H1 (cell line): ENCODE data around the gene PAIP1. TPM values are rescaled to one million over a fixed set of nuclear protein-coding genes. Genes with fewer than 3 reads are reported as not detected.

ENCODE experiments used
- CTCF ChIA-PET: fragments of 300-600 bp; sonication (Branson Sonifier 250); formaldehyde crosslinking; loops from one replicate; lab custom pipeline; 2021; ENCODE audit not compliant: partially characterized antibody; lab: Charles Lee
- POLR2A ChIA-PET: fragments of 300-600 bp; sonication (Branson Sonifier 250); formaldehyde crosslinking; loops from one replicate; lab custom pipeline; 2021; ENCODE audit warnings: inconsistent platforms; ENCODE audit not compliant: partially characterized antibody; lab: Charles Lee
- DNase-seq, 2 experiments: peaks; one replicate each; pipeline versions ENCODE4 v3.0.0 to v3.0.0-alpha.2; 2010 to 2022; ENCODE audit warnings: low spot score in 2 of 2, low read depth in 1 of 2, mixed read lengths in 1 of 2
- FAIRE-seq: peaks from 2 replicates; lab custom pipeline; 2011; peaks lifted over from hg19 to GRCh38; lab: Jason Lieb, UNC
- H2AFZ ChIP-seq: 2 replicates; pipeline ENCODE4 v1.8.1; 2012; ENCODE audit warnings: low read length, inconsistent platforms
- H2AK5ac ChIP-seq: 2 replicates; pipeline ENCODE4 v1.6.1; 2013; ENCODE audit warnings: low read depth, low read length
- H2BK120ac ChIP-seq: replicated peaks from 2 replicates; pipeline ENCODE3; 2013; ENCODE audit warnings: low read depth, low read length, inconsistent platforms
- H2BK12ac ChIP-seq: 2 replicates; pipeline ENCODE4 v1.6.1; 2013; ENCODE audit warnings: low read depth, low read length
- H2BK15ac ChIP-seq: 2 replicates; pipeline ENCODE4 v1.6.1; 2013; ENCODE audit warnings: low read length
- H2BK20ac ChIP-seq: 2 replicates; pipeline ENCODE4 v1.6.1; 2013; ENCODE audit warnings: low read length
- H2BK5ac ChIP-seq: 2 replicates; pipeline ENCODE4 v1.6.1; 2013; ENCODE audit warnings: low read depth, low read length
- H3K14ac ChIP-seq: 2 replicates; pipeline ENCODE4 v1.6.1; 2013; ENCODE audit warnings: inconsistent platforms; ENCODE audit not compliant: insufficient read length
- H3K18ac ChIP-seq: 2 replicates; pipeline ENCODE4 v1.6.1; 2013; ENCODE audit warnings: low read length; ENCODE audit errors: extremely low read depth
- H3K23ac ChIP-seq: 2 replicates; pipeline ENCODE4 v1.6.1; 2013; ENCODE audit warnings: inconsistent platforms; ENCODE audit not compliant: insufficient read length
- H3K23me2 ChIP-seq: 2 replicates; pipeline ENCODE4 v1.6.1; 2013; ENCODE audit warnings: low read depth, low read length
- H3K27ac ChIP-seq: 2 replicates; pipeline ENCODE4 v1.6.1; 2011; ENCODE audit warnings: low read depth, low read length, inconsistent platforms
- H3K27me3 ChIP-seq, 4 experiments: replicated peaks in 1 of 4; 1 replicate in 1 of 4; 2 replicates in 3 of 4; pipeline versions ENCODE4 v1.6.1 to v1.8.1; 2011 to 2013; ENCODE audit warnings: low read length in 3 of 4, mild to moderate bottlenecking in 3 of 4, inconsistent platforms in 2 of 4, mixed read lengths in 2 of 4, moderate library complexity in 1 of 4; ENCODE audit not compliant: control insufficient read depth in 3 of 4, insufficient read depth in 3 of 4; ENCODE audit errors: extremely low read depth in 1 of 4
- H3K36me3 ChIP-seq, 4 experiments: 2 replicates each; pipeline versions ENCODE4 v1.6.1 to v1.8.1; 2011 to 2013; ENCODE audit warnings: mild to moderate bottlenecking in 4 of 4, low read length in 3 of 4, moderate library complexity in 2 of 4, control low read depth in 1 of 4, inconsistent platforms in 1 of 4; ENCODE audit not compliant: insufficient read depth in 4 of 4, control insufficient read depth in 2 of 4
- H3K4ac ChIP-seq: replicated peaks from 2 replicates; pipeline ENCODE3; 2013; ENCODE audit warnings: low read length, low read depth, mixed read lengths, inconsistent platforms; ENCODE audit not compliant: insufficient read length
- H3K4me1 ChIP-seq, 4 experiments: replicated peaks in 1 of 4; 1 replicate in 1 of 4; 2 replicates in 3 of 4; pipeline versions ENCODE4 v1.6.1 to v1.8.1; 2011 to 2013; ENCODE audit warnings: low read length in 3 of 4, inconsistent platforms in 2 of 4, mixed read lengths in 1 of 4; ENCODE audit not compliant: insufficient read depth in 4 of 4, control insufficient read depth in 3 of 4
- H3K4me2 ChIP-seq, 2 experiments: 2 replicates each; pipeline versions ENCODE4 v1.6.1 to v1.8.1; 2011 to 2013; ENCODE audit warnings: low read depth in 2 of 2, low read length in 2 of 2, control low read depth in 1 of 2, inconsistent platforms in 1 of 2, mild to moderate bottlenecking in 1 of 2; ENCODE audit not compliant: insufficient read depth in 1 of 2
- H3K4me3 ChIP-seq, 4 experiments: fragments of 200-600, 300-600 bp in 1 of 4; sonication (generic), shearing (Covaris generic), sonication (Bioruptor Twin) in 1 of 4; 2 replicates each; pipeline versions ENCODE4 v1.5.1 to v1.8.1; 2011 to 2016; ENCODE audit warnings: low read length in 4 of 4, low read depth in 3 of 4, control low read depth in 2 of 4, inconsistent platforms in 2 of 4, mild to moderate bottlenecking in 2 of 4, mixed read lengths in 1 of 4, moderate library complexity in 1 of 4; ENCODE audit not compliant: insufficient read depth in 2 of 4; ENCODE audit errors: extremely low read depth in 1 of 4
- H3K56ac ChIP-seq: replicated peaks from 2 replicates; pipeline ENCODE3; 2013; ENCODE audit warnings: low read depth, mild to moderate bottlenecking, mixed read lengths, low read length, inconsistent platforms; ENCODE audit not compliant: insufficient read length
- H3K79me1 ChIP-seq: 2 replicates; pipeline ENCODE4 v1.6.1; 2013; ENCODE audit warnings: low read depth, low read length, control low read depth
- H3K79me2 ChIP-seq, 2 experiments: 2 replicates each; pipeline versions ENCODE4 v1.6.1 to v1.8.1; 2012 to 2013; ENCODE audit warnings: low read length in 2 of 2, mild to moderate bottlenecking in 2 of 2, inconsistent platforms in 1 of 2; ENCODE audit not compliant: insufficient read depth in 2 of 2, control insufficient read depth in 1 of 2
- H3K9ac ChIP-seq, 4 experiments: replicated peaks in 1 of 4; 1 replicate in 1 of 4; 2 replicates in 3 of 4; pipeline versions ENCODE4 v1.6.1 to v1.8.1; 2011 to 2013; ENCODE audit warnings: low read depth in 3 of 4, low read length in 3 of 4, control low read depth in 2 of 4, mild to moderate bottlenecking in 2 of 4, moderate library complexity in 2 of 4, inconsistent platforms in 1 of 4; ENCODE audit errors: extremely low read depth in 1 of 4
- H3K9me3 ChIP-seq, 2 experiments: 2 replicates each; pipeline versions ENCODE4 v1.6.1 to v1.8.1; 2012 to 2013; ENCODE audit warnings: mild to moderate bottlenecking in 2 of 2, moderate library complexity in 2 of 2, control low read depth in 1 of 2, inconsistent platforms in 1 of 2, low read depth in 1 of 2, low read length in 1 of 2, mixed read lengths in 1 of 2; ENCODE audit not compliant: insufficient read depth in 2 of 2
- H4K20me1 ChIP-seq, 2 experiments: replicated peaks in 1 of 2; 2 replicates each; pipeline versions ENCODE3 to v1.8.1; 2011 to 2013; ENCODE audit warnings: inconsistent platforms in 2 of 2, low read length in 2 of 2, mild to moderate bottlenecking in 1 of 2; ENCODE audit not compliant: insufficient read depth in 2 of 2, control insufficient read depth in 1 of 2
- H4K5ac ChIP-seq: 2 replicates; pipeline ENCODE4 v1.6.1; 2013; ENCODE audit warnings: low read length, low read depth, mixed read lengths, inconsistent platforms; ENCODE audit not compliant: insufficient read length
- H4K8ac ChIP-seq: 2 replicates; pipeline ENCODE4 v1.8.0; 2013; ENCODE audit warnings: mild to moderate bottlenecking, moderate library complexity, low read length, inconsistent platforms; ENCODE audit not compliant: insufficient read depth; ENCODE audit errors: extremely low read depth
- H4K91ac ChIP-seq: replicated peaks from 2 replicates; pipeline ENCODE3; 2013; ENCODE audit warnings: low read length, mixed read lengths, inconsistent platforms; ENCODE audit not compliant: insufficient read length
- CTBP2 ChIP-seq: IDR thresholded peaks from 2 replicates; pipeline ENCODE4 v1.7.0; 2011; ENCODE audit warnings: borderline replicate concordance, mild to moderate bottlenecking, moderate library complexity, mixed read lengths, low read length; ENCODE audit not compliant: insufficient read depth, insufficient read length
- EGR1 ChIP-seq: IDR thresholded peaks from 2 replicates; pipeline ENCODE4 v1.6.1; 2011; ENCODE audit warnings: low read depth, low read length, borderline replicate concordance
- GABPA ChIP-seq: IDR thresholded peaks from 2 replicates; pipeline ENCODE4 v1.6.1; 2011; ENCODE audit warnings: mild to moderate bottlenecking, low read length, moderate library complexity, borderline replicate concordance; ENCODE audit not compliant: insufficient read depth
- JUN ChIP-seq: IDR thresholded peaks from 2 replicates; pipeline ENCODE4 v1.6.1; 2011; ENCODE audit warnings: low read depth, mild to moderate bottlenecking, improper control_type of control experiment, low read length
- KDM1A ChIP-seq: fragments of 200-600, 300-600 bp; sonication (generic); IDR thresholded peaks from 2 replicates; pipeline ENCODE4 v1.7.1; 2016; ENCODE audit warnings: mild to moderate bottlenecking, low read length, borderline replicate concordance
- KDM5A ChIP-seq: fragments of 200-600 bp; IDR thresholded peaks from 2 replicates; pipeline ENCODE4 v1.7.1; 2012; ENCODE audit warnings: mild to moderate bottlenecking, low read length, inconsistent platforms, mixed read lengths
- RAD21 ChIP-seq, 2 experiments: IDR thresholded peaks in 1 of 2; conservative IDR thresholded peaks in 1 of 2; 2 replicates each; pipeline ENCODE4 v1.6.1; 2011; ENCODE audit warnings: low read depth in 2 of 2, low read length in 2 of 2, improper control_type of control experiment in 1 of 2, inconsistent platforms in 1 of 2, mild to moderate bottlenecking in 1 of 2, moderate library complexity in 1 of 2
- RBBP5 ChIP-seq: IDR thresholded peaks from 2 replicates; pipeline ENCODE4 v1.7.1; 2012; ENCODE audit warnings: low read depth, mild to moderate bottlenecking, inconsistent platforms, low read length, moderate library complexity, borderline replicate concordance
- TCF12 ChIP-seq: IDR thresholded peaks from 2 replicates; pipeline ENCODE4 v1.6.1; 2011; ENCODE audit warnings: low read depth, mild to moderate bottlenecking, low read length
- WGBS, 2 experiments: shearing (Covaris generic) in 1 of 2; methylation state at CpG; one replicate each; pipeline versions ENCODE4 v1.1.6 to v1.1.7; 2013 to 2015; ENCODE audit warnings: low lambda C conversion rate in 2 of 2, mixed read lengths in 2 of 2, inconsistent platforms in 1 of 2, low coverage in 1 of 2, missing lambda C conversion rate in 1 of 2; ENCODE audit not compliant: insufficient replicate concordance in 2 of 2, insufficient coverage in 1 of 2, insufficient read length in 1 of 2; ENCODE audit errors: extremely low coverage in 1 of 2, missing lambda C conversion rate in 1 of 2; 5-methylcytosine and 5-hydroxymethylcytosine counted together
- polyA plus RNA-seq, 7 experiments: library from polyadenylated mRNA; depleted of rRNA in 3 of 7; stranded (reverse) in 5 of 7; unstranded in 2 of 7; fragments of >200 nt in 5 of 7; fragments of 200-250 nt in 2 of 7; gene quantifications; 1 replicate in 5 of 7; 2 replicates in 1 of 7; 4 replicates in 1 of 7; pipeline versions ENCODE4 v1.2.1 to v1.2.3, GENCODE V29; 2011 to 2013; ENCODE audit warnings: missing spikeins in 2 of 7, mixed read lengths in 2 of 7
- total RNA-seq: library from RNA; stranded (reverse); fragmentation: NEBNext Ultra II Directional; extraction: Animal tissue kit (Norgen Biotek cat#: 25700); gene quantifications from 2 replicates; pipeline ENCODE4 v1.2.1, GENCODE V29; 2021
- TF ChIP-seq, protein P1 (sequence below): IDR thresholded peaks from 2 replicates; pipeline ENCODE4 v1.6.1; 2011; ENCODE audit warnings: low read depth, mild to moderate bottlenecking, low read length; ENCODE audit not compliant: insufficient read depth

PAIP1 gene
- total and polyA plus RNA-seq, 2 of the 8 experiments (the other 6 are each of a cell fraction or from before 2014, with no cell fraction given) = 62.9 to 89.5 TPM

DNA sequence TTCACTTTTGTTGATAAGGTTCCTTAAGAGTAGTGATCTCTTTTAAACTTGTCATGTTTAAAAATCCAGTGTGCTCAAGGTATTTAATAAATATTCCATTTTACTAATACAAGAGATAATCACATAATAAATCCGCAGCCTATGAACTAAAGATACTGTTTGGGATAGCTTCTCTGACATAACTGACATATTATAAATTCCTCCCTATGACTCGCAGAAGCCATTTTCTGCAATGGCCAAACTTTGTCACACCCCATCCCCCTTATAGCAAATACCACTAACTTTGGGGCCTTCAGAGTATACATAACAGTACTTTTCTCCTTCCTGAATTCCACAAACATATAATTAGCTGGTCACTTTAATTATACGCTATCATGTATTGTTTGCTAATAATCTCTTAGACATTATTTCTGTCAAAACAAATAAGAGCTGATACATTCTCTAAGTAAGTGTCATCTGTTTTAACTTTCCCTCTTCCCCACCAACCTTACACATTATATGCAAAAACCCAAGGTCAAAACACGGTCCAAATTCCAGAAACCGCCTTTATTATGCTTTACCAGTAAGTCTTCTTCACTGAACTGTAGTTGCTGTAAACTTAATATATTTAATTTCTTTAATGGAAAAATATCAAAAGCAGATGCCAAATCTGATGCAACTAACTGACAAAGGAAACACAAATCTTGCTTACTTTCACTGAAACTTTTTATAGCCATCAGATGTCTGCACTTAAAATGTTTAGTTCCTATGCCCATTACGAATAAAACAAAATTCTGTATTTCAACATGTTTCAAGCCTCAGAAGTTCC is 74.2 kb downstream of the PAIP1 start:
- Histone ChIP-seq H2BK20ac (no peak overlapping the region), H3K18ac (no peak overlapping the region), H4K20me1 (no peaks in the 10 kb centered on the region), H4K91ac (no peak overlapping the region), H3K9me3 (no peaks in the 10 kb centered on the region), H2BK5ac (no peak overlapping the region), H3K4me1 (no peaks in the 10 kb centered on the region; a peak in 2 of 7 replicates), H2BK15ac (no peak overlapping the region), H3K27ac (0 out of 2 replicates have a peak overlapping the region, but pooled peaks have one; percentile 92), H3K23ac (no peak overlapping the region), H3K27me3 (no peaks in the 10 kb centered on the region), H4K8ac (no peak overlapping the region), H4K5ac (peak overlapping the region; percentile 81), H2BK12ac (no peak overlapping the region), H3K4me2 (peak overlapping the region; percentile 28 to 84), H2AFZ (peak overlapping the region; percentile 16; the same call in 1 of the 2 replicates), H3K23me2 (no peaks in the 10 kb centered on the region; the same call in 1 of the 2 replicates), H3K79me1 (no peaks in the 10 kb centered on the region), H3K4me3 (peak overlapping the region; percentile 68 to 91 (median 89)), H3K9ac (peak overlapping the region in 3 of 4 experiments; percentile 63 to 92 (median 87); a peak in 5 of 7 replicates), H3K36me3 (peaks cover 0 to under 1% (median 0%) of the 10 kb centered on the region in 4 experiments; a peak in 1 of 8 replicates), H2AK5ac (no peak overlapping the region), H3K79me2 (peaks cover 0 to 9% of the 10 kb centered on the region in 2 experiments; a peak in 2 of 4 replicates), H3K14ac (no peak overlapping the region), H2BK120ac (no peak overlapping the region), H3K4ac (peak overlapping the region; percentile 37), H3K56ac (no peak overlapping the region)
- ChIA-PET CTCF (no interaction called here), POLR2A (interaction anchor here (0.6 to 2.4 kb wide), 6 partner anchors 13 to 507 kb away, joined by 3 to 23 read pairs (median 4); partner anchors contain the start of genes C5orf34 and ZNF131)
- DNase-seq (no peak), FAIRE-seq (no peak)
- 61% methylated on average over 6 of the region's 6 CpGs; no CpG with 5 or more reads in 1 of the 2 experiments for WGBS, 2 experiments
- TF ChIP-seq KDM5A (no peak), KDM1A (no peak), JUN (no peak), EGR1 (no peak), CTBP2 (no peak), RBBP5 (no peak), TCF12 (no peak), GABPA (no peak), RAD21 (IDR thresholded peaks at IDR 0.05 in 1 of 2, conservative IDR thresholded peaks at IDR 0.05 in 1 of 2; ENCODE audit: low read depth in 2 of 2, low read length in 2 of 2) (no peak)
- TF ChIP-seq, protein P1, sequence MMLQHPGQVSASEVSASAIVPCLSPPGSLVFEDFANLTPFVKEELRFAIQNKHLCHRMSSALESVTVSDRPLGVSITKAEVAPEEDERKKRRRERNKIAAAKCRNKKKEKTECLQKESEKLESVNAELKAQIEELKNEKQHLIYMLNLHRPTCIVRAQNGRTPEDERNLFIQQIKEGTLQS = no peak
